ENCODE data around the gene SLC25A20. TPM values are rescaled to one million over a fixed set of nuclear protein-coding genes. Genes with fewer than 3 reads are reported as not detected.

SLC25A20 gene
- polyA plus RNA-seq, 1 experiment: 30.0 TPM

DNA sequence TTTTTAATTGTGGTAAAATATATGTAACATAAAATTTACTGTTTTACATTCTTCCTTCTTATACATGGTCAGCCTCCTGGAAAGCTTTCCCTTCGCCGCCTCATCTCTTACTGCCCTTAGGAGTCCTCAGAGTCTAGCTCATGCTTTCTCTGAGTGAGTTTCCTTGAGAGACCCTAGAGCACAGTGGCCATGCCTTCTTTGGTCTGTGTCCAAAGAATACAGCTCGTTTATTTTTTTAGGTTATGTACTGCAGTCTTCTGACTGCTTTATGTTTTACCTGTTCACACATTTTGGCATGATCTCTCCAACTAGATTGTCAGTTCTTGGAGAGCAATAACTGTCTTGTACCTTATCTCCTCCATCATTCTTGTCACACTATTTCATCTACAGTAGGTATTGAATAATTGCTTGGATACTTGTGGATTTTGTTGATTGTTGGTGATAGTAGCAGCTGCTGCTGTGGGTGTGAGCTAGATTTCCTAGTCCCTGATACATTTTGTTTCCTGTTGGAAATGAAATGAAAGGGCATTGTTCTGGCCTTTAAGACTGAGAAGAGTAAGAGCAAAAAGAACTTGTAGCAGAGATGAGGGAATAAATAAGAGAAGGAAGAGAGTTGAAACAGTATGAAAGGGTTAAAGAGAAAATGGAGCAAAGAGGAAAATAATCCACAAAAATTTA is 30.8 kb upstream of the SLC25A20 start:
- no peak for TF ChIP-seq CTCF (IDR thresholded peaks at IDR 0.05; ENCODE audit: low read depth, low read length)
- DNase-seq (ENCODE audit: low read depth, low spot score): no peak
- ChIA-PET POLR2A (no interaction called here), CTCF (interaction anchor here (0.8 to 1.0 kb wide), 2 partner anchors 130 to 189 kb away, joined by 3 read pairs; no protein-coding TSS in a partner anchor)
- Histone ChIP-seq H3K27ac (ENCODE audit: low read depth, low read length) (no peak overlapping the region), H3K27me3 (ENCODE audit: control insufficient read depth, insufficient read depth, low read length) (no peaks in the 10 kb centered on the region), H3K4me3 (ENCODE audit: low read depth, low read length) (no peak overlapping the region), H3K9me3 (ENCODE audit: control insufficient read depth, insufficient read depth, low read length) (no peaks in the 10 kb centered on the region)

DNA sequence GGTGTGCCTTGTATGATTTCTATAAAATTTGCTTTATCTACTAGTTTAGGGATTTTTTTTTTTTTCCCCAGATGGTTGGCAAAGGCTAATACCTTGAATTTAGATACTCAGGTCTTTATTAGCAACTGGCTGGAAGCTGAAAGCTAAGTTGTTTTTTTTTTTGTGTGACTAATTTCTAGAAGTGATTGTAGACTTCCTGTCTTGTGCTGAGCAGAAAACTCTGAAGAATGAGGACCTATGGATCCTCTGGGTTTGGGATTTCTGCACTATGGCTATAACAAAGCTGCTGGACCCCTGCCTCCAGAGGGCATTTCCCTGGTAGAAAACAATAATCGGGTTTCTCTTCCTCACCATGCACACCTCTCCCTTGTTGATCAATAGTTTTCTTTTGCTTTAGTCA is 30.0 kb upstream of the SLC25A20 start:
- DNase-seq (ENCODE audit: low read depth, low spot score): no peak
- Histone ChIP-seq H3K27me3 (ENCODE audit: control insufficient read depth, insufficient read depth, low read length) (no peaks in the 10 kb centered on the region), H3K4me3 (ENCODE audit: low read depth, low read length) (no peak overlapping the region), H3K27ac (ENCODE audit: low read depth, low read length) (no peak overlapping the region), H3K9me3 (ENCODE audit: control insufficient read depth, insufficient read depth, low read length) (no peaks in the 10 kb centered on the region)
- POLR2A ChIA-PET: interaction anchor here (1.7 kb wide), 1 partner anchor 10 kb away, joined by 4 read pairs; the partner anchor contains the start of gene ARIH2
- TF ChIP-seq CTCF (IDR thresholded peaks at IDR 0.05; ENCODE audit: low read depth, low read length): no peak
- CTCF ChIA-PET: interaction anchor here (1.4 to 1.5 kb wide), 2 partner anchors 10 to 188 kb away, joined by 3 read pairs; partner anchors contain the start of gene ARIH2

GRCh38 chr3:48927928-48928327 is 29.2 kb upstream of the SLC25A20 start:
- H3K27ac ChIP-seq (ENCODE audit: low read depth, low read length): no peak overlapping the region
- no peak overlapping the region for H3K4me3 ChIP-seq (ENCODE audit: low read depth, low read length)
- ChIA-PET CTCF (interaction anchor here (1.4 to 1.5 kb wide), 2 partner anchors 10 to 188 kb away, joined by 3 read pairs; partner anchors contain the start of gene ARIH2), POLR2A (interaction anchor here (1.7 kb wide), 1 partner anchor 10 kb away, joined by 4 read pairs; the partner anchor contains the start of gene ARIH2)
- no peaks in the 10 kb centered on the region for H3K9me3 ChIP-seq (ENCODE audit: control insufficient read depth, insufficient read depth, low read length)
- TF ChIP-seq CTCF (IDR thresholded peaks at IDR 0.05; ENCODE audit: low read depth, low read length): no peak
- no peak for DNase-seq (ENCODE audit: low read depth, low spot score)
- no peaks in the 10 kb centered on the region for H3K27me3 ChIP-seq (ENCODE audit: control insufficient read depth, insufficient read depth, low read length)

DNA sequence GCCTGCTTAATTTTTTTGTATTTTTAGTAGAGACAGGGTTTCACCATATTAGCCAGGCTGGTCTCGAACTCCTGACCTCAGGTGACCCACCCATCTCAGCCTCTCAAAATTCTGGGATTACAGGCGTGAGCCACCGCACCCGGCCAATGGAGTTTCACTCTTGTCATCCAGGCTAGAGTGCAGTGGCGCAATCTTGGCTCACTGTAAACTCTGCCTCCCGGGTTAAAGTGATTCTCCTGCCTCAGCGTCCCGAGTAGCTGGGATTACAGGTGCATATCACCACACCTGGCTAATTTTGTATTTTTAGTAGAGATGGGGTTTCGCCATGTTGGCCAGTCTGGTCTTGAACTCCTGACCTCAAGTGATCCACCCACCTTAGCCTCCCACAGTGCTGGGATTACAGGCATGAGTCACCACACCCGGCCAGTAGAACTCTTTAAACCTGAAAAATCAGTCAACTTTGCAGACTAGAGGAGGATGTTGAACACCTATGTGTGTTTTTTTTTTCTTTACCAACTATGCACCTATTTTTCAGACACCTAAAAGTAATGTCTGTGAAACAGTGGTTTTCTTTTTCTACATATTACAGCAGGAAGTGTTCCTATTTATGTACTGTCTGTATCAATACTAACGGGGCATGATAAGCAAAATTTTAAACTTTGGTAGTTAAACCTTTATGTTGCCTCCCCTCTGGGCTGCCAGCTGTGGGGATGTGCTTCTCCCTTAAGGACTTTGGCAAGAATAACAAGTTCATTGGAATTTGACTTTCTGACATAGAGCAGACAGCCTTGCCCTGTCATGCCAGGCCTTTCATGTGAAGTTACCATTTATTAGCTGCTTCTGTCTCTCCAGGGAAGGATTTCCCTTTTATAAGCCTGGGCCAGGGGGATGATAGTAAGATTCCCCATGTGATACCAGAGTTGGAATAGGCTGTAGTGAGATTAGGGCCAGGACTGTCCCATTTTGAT is 28.0 kb upstream of the SLC25A20 start:
- CTCF ChIA-PET: interaction anchor here (1.5 kb wide), 1 partner anchor 8 kb away, joined by 3 read pairs; the partner anchor contains the start of gene ARIH2

More for the DNA sequence above, 28.0 kb upstream of the SLC25A20 start:
- POLR2A ChIA-PET: interaction anchor here (1.7 kb wide), 1 partner anchor 8 kb away, joined by 4 read pairs; the partner anchor contains the start of gene ARIH2
- Histone ChIP-seq H3K4me3 (ENCODE audit: low read depth, low read length) (no peak overlapping the region), H3K27ac (ENCODE audit: low read depth, low read length) (no peak overlapping the region), H3K27me3 (ENCODE audit: control insufficient read depth, insufficient read depth, low read length) (no peaks in the 10 kb centered on the region), H3K9me3 (ENCODE audit: control insufficient read depth, insufficient read depth, low read length) (no peaks in the 10 kb centered on the region)
- TF ChIP-seq CTCF (IDR thresholded peaks at IDR 0.05; ENCODE audit: low read depth, low read length): no peak
- DNase-seq (ENCODE audit: low read depth, low spot score): no peak

All from AG04450 (cell line).